T-helper 2 cell treated with Interferon-gamma antibody and Interleukin-4, amounts not matched to agents 100 ng/mL and 5 ng/mL, for 36 hours (primary cell): ENCODE data around the gene KIF11. TPM values are rescaled to one million over a fixed set of nuclear protein-coding genes. Genes with fewer than 3 reads are reported as not detected.
"Not testable (repeated sequence)": the region's sequence is repeated elsewhere in the genome, so short reads cannot be mapped to it uniquely, and the experiment has no call there.

Source experiments
- intact Hi-C: fragments of 100-400 bp; cut with micrococcal nuclease; formaldehyde crosslinking; loops from one replicate; pipeline ENCODE4 v1.15.1; 2023
- total RNA-seq: library from RNA; stranded (reverse); gene quantifications from 2 replicates; pipeline ENCODE4 v1.2.3, GENCODE V29; 2022

Gene KIF11
- total RNA-seq, 1 donor from 2014 or later: 76.5 TPM

DNA sequence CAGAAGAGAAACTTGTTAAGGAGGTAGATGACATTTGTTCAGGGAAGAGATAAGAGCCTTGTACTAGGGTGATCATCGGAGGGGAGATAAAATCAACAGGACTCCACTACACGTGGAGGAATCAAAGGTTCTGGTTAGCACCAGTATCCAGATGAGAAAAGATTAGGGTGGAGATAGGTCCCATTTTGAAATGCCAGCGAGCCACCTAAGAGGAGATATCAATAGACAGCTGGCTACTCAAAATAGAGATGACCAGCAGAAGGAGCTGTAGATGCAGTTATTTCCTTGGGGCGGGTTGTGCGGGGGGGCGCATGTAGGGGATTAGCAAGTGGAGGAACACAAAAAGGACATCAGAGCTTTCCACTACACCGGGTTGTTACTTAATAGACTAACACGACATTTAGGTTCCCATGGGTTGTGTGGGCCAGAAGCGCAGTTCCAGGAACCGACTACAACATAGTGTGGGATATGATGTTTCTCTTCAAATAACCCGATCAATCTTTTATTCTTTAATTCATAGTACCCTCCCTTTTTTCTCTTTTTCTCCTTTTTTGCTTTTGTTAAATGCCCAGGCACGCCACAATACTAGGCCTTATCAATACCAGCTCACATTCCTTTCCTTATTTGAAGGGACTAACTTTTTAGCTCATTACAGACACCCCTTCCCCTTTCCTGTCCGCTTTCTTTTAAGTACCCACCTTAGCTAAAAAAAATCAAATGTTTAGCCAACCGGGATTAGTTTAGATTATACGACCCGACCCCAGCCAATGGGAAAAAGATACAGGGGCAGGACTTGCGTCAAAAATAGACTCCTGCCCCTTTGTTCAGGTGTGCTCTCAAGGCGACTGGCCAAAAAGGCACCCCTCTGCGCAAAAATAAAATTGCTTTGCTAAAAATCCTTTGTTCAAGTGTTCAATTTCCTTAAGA, 2.0 kb upstream of the KIF11 start:
- intact Hi-C loops: loop anchor here (1.0 to 10.0 kb wide), 10 partner anchors 17 to 1366 kb away; partner anchors contain the start of genes BTAF1, CEP55, EXOC6 and HECTD2

GRCh38 chr10:92591550-92592022, 1.3 kb upstream of the KIF11 start:
- intact Hi-C loops: loop anchor here (1.0 to 10.0 kb wide), 10 partner anchors 17 to 1367 kb away; partner anchors contain the start of genes BTAF1, CEP55, CPEB3 and EXOC6

- intact Hi-C loops: loop anchor here (1.0 to 10.0 kb wide), 7 partner anchors 8 to 1369 kb away; partner anchors contain the start of genes BTAF1, CEP55, CPEB3 and EXOC6
Measured at GRCh38 chr10:92593619-92594588, 974 bp downstream of the KIF11 start.

- intact Hi-C loops: loop anchor here (10.0 kb wide), 2 partner anchors 381 to 1371 kb away; partner anchors contain the start of gene PCGF5
Measured at GRCh38 chr10:92595505-92595904, 2.6 kb downstream of the KIF11 start.

DNA sequence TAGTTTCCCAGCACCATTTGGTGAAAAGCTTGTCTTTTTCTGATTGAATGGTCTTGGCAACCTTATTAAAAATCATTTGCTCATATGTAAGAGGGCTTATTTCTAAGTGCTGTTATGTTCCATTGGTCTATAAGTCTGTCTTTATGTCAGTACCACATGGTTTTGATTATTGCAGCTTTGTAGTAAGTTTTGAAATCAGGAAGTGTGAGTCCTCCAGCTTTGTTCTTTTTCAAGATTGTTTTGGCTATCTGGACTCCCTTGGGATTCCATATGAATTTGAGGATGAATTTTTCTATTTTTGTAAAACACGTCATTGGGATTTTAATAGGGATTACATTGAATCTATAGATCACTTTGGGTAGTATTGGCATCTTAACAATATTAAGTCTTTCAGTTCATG, 5.4 kb downstream of the KIF11 start:
- intact Hi-C loops: loop anchor here (10.0 kb wide), 2 partner anchors 384 to 1374 kb away; partner anchors contain the start of gene PCGF5

GRCh38 chr10:92604841-92605240, 11.9 kb downstream of the KIF11 start:
- intact Hi-C loops: no loop called here

GRCh38 chr10:92615515-92615914, 22.6 kb downstream of the KIF11 start:
- intact Hi-C loops: no loop called here

GRCh38 chr10:92619368-92619767, 26.4 kb downstream of the KIF11 start:
- intact Hi-C loops: no loop called here

DNA sequence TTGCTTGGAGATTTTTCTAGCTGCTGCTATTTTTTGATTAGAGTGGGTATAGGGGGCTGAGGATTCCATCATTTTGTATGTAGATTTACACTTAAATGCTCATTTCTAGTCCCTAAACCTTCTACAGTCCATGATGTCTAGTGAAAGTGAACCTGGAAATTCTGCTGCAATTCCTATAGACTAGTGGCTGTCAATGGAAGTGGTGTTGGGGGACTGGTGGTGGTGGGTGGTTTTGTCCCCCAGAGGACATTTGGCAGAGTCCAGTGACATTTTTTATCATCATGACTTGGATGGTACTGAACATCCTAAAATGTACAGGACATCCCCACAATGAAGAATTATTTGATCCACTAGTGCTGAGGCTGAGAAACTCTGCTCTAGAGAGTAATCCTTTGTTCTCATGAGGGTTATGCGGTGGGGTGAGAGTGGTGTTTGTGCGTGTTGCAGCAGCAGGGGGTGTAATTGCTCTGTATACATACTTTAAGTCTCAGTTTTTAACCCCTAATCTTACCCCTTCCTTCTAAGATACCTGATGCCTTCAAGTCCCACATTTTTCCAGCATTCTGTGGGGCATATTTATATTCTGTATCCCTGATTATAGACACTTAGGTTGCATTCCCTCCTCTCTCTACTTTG, 35.0 kb downstream of the KIF11 start:
- intact Hi-C loops: no loop called here

DNA sequence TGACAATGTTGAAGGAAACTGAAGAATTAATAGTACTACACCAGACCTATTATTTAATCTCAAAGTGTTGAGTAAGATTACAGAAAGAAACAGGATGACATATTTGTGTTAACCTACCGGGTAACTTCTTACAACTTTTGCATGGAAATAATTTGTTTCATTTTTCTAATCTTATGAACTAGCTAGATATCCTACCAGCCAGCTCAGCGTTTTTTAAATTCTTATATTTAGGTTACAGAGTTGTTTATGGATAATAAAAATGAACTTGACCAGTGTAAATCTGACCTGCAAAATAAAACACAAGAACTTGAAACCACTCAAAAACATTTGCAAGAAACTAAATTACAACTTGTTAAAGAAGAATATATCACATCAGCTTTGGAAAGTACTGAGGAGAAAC, 37.0 kb downstream of the KIF11 start:
- intact Hi-C loops: loop anchor here (10.0 kb wide), 1 partner anchor 65 kb away; no protein-coding TSS in a partner anchor

DNA sequence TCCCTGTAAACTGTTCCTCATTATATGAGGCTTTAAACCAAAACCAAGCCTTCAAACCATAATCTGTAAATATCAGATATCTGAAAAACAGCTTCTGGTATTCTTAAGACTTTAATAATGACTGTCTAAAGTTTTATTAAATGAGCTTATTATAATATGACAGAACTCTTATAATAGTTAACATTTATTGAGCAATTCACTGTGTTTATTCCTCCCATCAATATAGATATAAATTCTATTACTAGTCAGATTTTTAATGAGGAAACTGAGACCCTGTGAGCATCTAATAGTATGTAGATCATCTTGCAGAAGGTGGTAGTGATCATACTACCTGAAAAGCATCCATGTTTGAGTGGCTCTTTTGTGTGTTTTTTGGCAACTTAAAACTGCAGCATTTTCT, 45.1 kb downstream of the KIF11 start:
- intact Hi-C loops: loop anchor here (10.0 kb wide), 1 partner anchor 57 kb away; no protein-coding TSS in a partner anchor

GRCh38 chr10:92640107-92640506, 47.2 kb downstream of the KIF11 start:
- intact Hi-C loops: no loop called here

GRCh38 chr10:92641492-92641891, 48.6 kb downstream of the KIF11 start:
- intact Hi-C loops: no loop called here

- intact Hi-C loops: loop anchor here (1.0 to 2.0 kb wide), 2 partner anchors 55 to 128 kb away; no protein-coding TSS in a partner anchor
Measured at GRCh38 chr10:92644921-92645320, 52.0 kb downstream of the KIF11 start.

- intact Hi-C loops: not testable (repeated sequence)
Measured at GRCh38 chr10:92650864-92651263, 57.9 kb downstream of the KIF11 start.

GRCh38 chr10:92655426-92655825, 62.5 kb downstream of the KIF11 start:
- intact Hi-C loops: no loop called here

DNA sequence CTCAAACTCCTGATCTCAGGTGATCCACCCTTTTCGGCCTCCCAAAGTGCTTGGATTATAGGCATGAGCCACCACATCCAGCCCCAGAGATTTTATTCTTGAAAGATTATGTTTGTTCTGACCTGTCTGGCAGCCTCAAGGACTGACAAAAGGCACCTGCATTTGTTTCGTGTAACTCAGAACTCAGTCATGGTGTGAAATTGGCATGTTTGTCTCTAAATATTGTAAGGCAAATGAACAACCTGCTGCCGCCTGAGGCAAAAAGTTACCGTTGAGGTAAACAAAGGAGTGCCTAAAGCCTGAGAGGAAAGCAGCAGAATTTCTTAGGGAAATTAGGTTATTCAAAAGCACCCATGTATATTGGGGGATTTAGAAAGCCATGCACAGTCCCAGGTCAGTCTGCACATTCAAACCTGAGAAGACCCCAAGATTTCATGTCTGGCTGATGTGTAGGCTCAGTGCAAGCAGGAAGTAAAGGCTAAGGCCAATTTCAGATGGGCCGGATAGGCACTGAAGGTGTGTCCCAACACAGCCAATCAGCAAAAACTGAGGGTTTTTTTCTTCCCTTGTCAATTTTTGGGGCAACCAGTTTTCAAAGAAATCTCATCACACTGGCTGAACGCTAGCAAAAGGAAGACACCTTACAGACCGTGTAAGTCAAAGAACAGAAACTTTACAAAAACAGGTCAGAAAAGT, 63.5 kb downstream of the KIF11 start:
- intact Hi-C loops: no loop called here

GRCh38 chr10:92657024-92657423, 64.1 kb downstream of the KIF11 start:
- intact Hi-C loops: no loop called here

GRCh38 chr10:92662848-92663247, 69.9 kb downstream of the KIF11 start:
- intact Hi-C loops: no loop called here

DNA sequence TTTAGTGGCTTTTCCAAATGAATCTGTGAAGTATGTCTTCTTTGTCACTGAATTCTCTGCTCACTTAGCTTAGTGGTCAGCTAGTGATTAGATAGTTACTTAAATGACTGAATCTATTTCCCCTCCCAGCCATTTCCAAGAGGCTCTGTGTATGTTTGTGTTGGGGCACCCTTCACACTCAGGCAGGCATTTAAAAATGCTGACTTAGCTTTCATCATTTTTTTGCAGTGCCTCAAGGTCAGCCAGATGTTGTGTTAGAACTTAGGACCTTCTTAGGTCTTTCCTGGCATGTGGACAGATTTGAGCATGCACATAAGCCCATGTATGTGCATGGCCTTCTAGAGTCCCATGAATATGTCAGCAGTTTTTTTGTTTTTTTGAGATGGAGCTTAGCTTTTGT, 71.4 kb downstream of the KIF11 start:
- intact Hi-C loops: no loop called here
